NCI-H82 (cell line): ENCODE results near the gene KIF6.

Source experiments
- DNase-seq: peaks from one replicate; lab custom pipeline; 2025; lab: John Stamatoyannopoulos, UW

Gene KIF6

DNA sequence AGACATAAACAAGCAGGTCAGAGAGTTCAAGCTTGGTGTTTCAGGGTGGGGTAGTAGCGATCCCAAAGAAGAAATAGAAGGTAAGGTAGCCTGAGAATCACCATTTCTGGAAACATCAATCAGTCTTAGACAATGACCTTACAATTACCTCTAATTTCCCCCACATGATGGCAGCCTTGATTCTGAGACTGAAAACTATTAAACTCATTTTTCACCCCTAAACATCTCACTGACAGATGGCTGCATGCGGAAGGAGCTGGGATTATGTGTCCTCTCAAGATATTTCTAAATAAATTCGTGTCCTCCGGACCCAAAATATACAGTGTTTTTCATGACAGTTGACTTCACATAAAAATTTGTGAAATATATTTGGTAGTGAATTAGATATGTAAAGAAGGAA, 61.0 kb downstream of the KIF6 start:
- no peak for DNase-seq

DNA sequence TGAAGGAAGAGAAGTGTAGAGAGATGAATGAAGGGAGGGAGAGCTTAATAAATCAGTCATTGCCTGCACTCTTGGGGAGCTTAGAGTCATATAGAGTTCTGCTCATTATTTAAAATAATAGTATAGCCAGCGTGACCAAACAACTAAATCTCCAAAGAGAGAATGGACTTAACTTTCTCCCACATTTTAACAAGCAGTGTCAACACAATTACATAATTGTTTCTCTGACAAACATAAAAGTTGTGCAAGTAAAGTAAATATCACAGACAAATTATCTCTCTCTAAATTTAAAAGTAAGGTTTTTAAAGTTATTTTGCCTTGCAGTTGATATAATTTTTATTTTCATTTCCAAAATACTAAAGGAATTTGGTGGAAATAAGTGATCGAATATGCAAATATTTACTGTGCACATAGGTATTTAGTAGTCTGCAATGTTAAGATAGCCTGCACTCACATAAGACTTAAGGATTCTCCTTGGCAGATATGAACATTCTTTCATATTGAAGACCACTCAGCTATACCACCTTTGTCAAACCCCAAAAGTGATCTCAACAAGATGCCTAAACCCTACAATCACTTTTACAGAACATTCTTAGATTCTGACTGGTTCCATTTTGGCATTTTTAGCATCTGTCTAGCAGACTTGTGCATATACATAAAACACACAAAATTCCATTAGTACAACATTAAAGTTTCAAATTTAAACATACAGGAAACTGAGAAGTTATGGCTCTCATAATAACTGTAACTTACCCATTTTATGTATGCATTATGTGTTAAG, 67.7 kb downstream of the KIF6 start:
- DNase-seq = no peak

DNA sequence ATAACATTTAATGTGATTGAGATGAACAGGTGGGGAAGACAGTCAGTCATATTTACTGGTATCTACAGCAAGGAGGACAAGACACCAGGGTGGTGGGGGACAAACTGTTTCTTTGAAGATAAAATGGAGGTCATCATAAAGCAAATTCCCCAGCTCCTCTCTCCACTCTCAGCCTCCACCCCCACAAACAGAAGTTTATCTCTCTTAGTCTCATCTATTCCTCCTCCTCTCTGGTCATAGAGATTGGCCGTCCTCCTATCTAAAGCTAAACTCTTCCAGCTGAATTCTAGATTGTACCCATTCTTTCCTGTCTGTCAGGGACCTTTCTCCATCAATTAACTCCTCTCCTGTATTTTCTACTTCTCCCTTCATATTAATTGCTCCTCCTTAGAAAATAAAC, 71.1 kb downstream of the KIF6 start:
- no peak for DNase-seq

DNA sequence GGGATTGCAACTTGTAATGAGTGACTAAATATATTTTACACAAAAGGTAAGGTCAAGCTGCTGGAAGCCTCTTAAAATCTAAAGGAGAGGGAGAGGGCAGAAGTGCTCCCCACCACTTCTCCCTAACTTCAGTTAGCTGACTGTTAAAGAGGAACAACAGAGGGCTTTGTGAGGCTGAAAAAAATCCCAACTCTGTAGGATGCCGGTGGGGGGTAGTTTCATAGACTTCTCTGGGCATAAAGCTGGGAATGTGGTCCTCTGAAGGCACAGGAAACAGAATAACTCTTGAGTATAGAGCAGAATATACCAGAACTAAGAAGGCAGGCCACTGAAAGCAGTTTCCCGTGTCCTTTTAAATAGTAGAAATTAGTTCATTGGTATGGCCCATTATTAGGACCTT, 71.6 kb downstream of the KIF6 start:
- DNase-seq = no peak

DNA sequence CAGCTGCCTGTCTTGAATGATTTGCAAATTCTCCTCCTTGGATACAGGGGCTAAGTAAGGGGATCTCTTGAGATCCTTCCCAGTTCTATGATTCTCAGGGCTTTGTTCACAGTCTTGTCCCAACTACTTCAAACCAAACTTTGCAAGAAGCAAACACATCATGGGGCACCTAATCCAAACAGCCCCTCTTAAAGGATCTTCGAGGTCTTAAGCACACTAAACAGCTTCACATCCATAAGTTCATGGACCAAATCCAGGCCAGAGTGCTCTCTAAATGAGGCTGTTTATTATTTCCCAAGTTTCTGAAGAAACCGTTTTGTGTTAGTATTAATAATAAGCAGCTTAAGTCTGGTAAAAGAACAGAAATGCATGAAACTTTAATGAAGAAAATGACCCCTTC, 75.2 kb downstream of the KIF6 start:
- DNase-seq = no peak

DNA sequence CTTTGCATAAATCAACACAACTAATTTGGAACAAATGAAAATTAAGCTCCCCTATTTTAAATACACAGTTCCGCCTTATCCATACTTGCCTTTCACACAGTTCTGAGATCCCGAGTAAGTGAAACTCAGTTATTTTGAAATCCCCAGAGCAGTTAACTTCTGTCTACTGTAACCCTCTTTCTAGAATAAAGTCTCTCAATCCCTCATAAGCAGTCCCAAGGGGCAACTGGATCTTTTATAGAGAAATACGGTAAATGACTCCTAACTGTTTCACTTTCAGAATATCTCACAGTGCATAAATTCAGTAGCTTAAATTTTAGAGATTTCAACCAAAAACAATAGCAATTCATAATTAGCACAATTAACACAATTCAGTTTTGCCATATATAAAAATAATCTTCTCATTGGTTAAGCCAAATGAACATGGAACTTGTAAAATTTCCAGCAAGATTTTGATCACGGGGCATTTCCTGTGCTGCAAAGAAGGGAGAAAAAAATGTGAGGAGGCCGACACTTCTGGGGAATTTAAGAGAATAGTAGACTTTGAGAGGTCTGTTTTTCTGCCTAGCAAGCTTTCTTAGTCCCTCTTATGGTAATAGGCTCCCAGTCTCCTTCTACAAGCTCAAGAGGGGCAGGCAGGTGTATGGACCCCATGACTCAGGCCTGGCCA, 78.3 kb downstream of the KIF6 start:
- DNase-seq = no peak

DNA sequence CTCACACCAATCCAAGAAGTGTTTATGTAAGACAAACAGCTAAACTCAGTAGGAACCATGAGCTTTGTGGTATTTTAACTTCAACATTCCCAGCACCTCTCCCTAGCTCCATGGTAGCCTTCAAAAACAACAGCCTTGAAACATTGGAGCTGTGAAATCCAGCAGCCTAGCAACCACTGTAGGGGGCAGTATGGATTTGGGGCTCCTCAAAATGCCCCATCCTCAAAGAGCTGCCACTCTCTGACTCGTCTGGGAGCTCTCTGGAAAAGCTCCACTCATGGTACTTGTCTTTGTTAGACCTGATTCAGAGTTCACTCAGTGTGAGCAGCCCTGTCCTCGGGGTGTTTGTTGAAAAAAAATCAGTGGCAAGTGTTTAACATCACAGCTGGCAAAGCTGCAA, 82.9 kb downstream of the KIF6 start:
- no peak for DNase-seq

DNA sequence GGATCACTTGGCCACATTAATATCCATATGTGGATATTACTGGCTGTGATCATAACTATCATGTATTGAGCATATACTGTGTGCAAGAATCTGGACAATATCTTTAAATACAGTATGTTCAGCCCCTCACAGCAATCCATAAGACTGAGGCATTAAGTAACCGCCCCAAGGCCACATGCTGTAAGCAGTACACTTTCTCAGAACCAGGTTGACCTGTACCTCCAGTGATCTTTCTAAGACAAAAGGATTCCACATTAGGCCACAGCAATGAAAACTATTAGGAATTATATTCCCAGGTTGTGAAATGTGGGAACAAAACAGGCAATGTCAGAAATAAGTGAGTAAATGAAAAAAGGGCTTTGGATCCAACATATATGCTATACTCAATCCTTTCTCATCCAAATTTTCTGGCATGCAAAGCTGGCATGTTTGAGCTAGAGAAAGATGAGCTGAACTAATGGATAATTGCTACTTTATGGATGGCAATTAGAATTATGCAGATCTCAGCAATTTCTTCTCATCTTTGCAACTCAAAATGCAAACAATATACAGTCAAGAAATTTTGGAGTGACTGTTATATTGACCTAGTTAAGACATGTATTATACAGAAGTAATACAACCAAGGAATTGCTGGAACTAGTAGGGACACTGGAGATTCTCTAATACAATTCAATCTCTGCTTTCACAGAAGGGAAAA, 86.9 kb downstream of the KIF6 start:
- DNase-seq = no peak

DNA sequence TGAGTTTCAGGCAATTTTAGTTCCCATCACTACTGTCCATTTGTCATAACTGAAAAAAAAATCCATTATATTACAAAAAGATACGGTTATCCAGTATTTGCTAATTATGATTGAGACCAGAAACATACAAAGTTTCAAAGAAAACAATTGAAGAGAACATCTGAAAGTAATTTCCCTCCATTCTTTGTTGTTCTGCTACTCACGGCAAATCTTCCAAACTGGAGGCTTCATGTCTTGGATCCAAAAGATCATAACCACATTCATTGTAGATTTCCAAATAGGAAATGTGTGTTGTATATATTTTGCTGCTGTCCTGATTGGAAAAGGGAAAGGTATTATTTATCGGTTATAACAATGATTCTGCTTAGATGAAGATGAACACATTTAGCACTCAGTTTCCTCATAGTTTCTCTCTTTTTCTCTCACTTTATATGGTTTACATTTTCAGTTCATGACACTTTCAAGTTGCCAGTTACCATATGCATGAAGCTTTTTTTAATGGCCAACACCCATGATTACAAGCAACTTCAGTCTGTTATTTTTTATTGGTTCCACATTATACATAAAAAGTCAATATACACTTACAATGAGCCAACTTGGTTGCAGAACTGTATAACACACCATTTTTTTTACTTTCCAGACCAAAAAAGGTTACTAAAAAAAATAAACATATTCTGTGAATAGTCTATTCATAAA, 90.4 kb downstream of the KIF6 start:
- DNase-seq = no peak

DNA sequence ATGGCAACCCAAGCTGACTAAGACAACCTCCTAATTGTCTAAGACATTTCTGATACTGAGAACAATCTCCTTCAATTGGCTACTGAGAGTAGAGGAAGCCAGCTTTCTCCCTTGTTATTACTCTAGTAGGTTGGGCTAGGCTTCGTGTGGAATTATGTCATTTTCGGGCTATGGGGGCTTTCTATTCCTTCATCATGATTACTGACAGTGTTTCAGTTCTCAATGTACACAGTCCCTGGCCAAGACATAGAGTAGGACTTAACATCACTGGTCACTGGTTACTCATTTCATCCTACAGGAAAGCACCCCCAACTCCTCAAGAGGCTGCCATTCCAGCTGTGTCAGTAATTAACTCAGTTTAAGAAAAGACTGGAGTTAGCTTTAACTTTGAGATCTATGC, 100.0 kb downstream of the KIF6 start:
- no peak for DNase-seq

DNA sequence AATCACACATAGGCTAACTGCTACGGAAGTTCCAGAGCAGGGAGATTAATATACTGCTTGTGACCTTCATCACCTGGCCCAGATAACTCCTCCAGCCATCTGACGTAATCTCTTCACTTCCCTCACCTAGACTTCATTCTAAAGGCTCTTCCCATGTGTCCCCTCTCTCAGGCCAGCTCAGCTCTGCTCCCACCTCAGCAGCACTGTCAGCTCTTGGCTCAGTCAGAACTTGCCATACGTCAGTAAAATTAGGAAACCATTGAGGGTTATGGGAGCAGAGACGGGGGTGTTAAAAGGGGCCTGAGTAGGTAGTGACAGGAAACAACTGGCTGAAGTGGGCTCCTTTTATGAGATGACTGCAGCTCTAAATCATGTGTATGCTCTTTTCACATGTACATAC, 101.5 kb downstream of the KIF6 start:
- DNase-seq = no peak

DNA sequence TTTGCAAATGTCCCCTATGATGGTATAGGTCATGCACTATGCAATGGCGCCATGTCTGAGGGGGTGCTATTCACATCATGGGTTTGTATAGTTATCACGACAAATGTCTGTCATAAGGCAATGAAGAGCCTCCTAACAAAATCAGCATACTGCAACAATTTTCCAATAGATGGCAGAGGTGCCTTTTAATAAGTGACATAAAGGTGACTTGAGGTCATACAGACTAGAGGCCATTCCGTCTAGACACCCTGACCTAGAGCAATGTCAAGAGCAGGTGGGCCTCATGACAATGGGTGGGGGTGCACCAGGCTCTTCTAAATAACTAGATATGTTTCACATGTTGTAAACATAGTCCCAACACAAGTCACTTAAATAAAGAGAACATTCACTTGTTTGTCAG, 107.7 kb downstream of the KIF6 start:
- no peak for DNase-seq

DNA sequence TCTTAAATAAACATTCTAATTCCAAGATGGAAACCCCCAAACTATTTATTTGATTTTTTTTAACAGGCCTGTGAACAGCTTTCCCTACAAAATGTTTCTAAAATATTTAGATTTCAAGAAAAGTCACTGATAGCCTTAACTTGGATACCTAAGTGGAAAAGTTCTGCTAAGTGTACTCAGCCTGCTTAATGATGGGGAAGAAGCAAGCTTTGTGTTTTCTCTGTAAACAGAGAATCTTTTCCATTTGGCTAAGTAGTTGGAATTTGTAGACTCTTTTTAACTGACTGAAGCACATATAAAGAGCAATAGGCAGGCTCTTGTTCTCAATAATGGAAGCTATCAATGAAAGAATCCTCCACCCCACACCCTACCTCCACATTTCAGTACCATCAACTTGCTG, 108.2 kb downstream of the KIF6 start:
- no peak for DNase-seq

DNA sequence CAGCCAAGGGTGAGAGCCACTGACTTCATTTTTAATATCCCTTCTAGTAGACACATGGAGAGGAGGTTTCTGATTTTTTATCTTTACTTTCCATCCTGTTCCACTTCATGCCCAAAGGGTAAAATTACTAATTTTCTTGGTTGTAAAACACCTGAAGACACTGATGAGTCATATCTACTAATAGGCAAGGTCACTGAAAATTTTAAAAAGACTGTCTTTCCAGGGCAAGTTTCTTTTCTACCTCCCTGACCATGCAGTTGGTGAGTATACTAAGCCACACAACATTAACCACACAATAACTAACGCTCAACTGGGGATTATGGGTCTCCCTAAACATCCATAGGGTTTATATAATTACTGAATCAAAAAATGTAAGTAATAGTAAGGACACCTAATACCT, 109.6 kb downstream of the KIF6 start:
- no peak for DNase-seq

DNA sequence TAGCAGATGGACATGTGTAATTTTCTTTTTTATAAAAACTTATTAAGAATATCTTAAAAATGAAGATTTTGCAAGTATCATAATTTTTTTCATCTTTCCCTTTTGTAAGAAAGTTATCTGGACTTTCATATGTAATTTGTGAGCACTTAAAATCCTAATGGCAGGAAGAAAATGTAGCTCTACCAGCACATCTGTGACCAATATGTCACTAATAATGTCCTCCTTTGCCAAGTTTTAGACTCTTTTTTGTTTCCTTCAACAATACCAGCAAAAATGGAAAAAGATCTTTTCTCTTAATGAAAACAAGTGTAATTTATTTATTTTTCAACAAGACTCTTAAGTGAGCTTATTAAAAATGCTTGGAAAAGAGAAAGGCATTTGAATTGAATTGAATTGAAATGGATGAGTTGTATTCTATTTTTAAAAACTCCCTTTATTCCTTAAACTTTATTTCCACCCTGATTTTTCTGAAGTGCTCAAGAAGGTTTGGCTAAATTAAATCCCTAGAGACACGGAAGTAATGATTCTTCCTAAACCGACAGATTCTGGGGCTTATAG, 110.7 kb downstream of the KIF6 start:
- DNase-seq = no peak

DNA sequence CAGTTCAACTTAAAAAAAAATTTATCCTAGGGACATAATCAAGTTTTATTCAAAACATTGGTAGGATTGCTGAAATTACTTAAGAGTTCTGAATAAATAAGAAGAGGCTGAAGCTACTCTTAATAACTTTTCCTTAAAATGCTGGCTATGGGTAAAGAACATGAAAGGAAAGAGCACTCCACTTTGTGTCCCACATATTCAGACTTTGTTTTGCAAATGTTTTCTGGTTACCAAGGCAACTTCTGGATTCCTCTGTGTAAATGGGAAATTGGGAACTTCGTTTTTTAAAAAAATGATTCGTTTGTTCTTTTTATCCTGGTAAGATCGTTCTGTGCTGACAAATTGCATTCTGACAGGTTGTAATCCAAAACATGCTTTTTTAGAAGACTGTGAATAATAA, 115.0 kb downstream of the KIF6 start:
- DNase-seq = no peak

DNA sequence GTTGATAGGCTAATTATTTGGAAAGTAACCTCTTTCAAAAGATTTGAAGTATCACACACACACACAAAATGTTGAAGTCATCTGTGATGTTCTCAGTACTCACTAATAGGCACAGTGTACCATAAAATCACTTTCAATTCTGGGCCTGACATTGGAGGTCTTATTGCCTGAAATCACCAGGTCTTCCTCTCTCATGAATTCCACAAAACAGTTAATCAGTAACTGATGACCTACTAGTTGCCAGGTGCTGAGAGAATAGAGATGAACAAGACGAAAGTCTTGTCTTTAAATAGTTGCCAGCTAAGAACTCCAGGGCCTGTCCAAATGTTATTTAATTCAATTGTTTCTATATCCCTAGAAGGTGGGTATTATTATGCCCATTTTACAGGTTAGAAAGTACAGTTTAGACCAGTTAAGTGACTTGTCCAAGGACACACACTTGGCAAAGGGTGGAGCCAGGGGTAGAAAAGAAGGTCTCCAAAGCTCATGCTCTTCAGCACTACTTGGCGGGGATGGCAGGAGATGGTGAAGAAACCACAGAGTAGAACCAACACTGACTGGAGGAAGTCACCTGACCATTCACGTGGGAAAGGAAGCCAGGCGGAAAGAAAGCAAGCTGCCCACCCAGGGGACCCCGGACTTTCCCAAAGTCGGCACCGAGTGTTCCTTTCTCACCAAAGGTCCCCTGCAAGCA, 116.4 kb downstream of the KIF6 start:
- no peak for DNase-seq

DNA sequence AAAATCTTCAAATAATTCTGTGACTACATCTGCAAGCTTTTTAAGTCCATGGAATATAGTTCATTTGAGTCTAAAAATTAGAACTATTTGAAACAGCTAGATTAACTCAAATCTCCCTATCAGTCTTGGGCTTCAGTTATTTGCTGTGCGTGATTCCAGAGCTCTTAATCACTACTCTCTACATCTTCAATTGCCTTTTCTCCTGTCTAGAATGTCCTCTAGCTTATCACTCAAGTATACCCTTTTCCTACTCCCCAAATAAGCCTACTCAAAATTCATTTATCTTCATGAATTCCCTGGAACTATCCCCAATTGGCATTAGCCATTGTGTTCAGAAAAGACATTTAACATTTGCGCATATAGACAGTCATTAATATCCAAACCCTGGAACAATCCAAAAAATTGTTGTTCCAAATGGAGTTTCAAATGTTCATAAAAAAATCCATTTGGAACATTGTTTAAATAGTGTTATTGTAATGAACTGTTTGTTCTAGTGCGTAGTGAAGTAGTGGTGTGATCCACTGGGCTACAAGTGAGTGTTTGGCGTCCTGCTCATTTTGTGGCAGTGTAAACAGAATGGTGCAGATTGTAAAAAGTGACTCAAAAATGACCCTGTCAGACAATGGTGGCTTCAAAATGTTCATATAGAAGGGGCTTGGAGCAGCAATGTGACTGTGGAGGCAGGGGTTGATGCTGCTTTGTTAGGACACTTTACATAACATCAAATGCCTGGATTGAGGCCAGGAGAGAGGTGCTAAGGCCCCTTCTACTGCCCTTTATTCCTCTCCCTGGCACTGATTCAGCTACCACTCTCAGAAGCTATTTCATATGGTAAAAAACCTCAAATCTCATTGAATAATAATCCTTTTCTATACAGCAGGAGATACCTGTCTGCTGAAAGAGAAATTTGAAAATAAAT, 122.3 kb downstream of the KIF6 start:
- DNase-seq = no peak

DNA sequence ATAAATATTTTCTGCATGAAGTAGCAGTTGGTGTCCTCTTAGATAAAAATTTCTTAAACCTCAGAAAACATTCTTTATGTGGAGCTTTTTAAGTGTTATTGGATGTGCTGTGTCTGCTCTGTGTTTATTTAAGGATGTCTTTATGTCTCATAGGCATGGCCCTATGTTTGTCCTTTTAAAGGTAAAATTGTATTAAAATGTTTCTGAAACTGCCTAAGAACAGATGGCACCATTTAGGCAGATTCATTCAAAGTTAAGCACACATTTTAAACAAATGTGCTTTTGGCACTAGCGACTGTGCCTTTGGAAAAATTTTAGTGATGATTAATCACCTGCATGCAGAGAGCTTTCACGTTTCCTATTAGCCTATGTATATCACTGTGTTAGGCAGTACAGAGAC, 125.2 kb downstream of the KIF6 start:
- no peak for DNase-seq

DNA sequence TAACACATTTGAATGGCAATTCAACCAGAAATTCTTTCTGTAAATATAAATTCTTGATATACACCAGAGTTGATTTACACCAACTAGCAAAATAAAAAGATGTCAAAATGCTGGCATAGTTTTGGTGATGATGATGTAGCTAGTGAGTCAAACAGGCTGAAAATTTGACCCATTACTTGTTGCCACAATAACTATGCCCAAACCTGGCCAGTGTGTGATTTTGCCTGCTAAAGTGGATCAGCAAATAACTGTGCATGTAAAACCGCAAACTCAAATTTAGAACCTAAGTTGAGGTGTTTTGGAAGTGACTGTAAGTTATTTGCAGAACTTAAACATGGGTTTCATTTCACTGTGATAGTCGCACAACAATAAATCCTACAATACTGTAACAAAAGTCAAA, 125.9 kb downstream of the KIF6 start:
- DNase-seq = no peak

DNA sequence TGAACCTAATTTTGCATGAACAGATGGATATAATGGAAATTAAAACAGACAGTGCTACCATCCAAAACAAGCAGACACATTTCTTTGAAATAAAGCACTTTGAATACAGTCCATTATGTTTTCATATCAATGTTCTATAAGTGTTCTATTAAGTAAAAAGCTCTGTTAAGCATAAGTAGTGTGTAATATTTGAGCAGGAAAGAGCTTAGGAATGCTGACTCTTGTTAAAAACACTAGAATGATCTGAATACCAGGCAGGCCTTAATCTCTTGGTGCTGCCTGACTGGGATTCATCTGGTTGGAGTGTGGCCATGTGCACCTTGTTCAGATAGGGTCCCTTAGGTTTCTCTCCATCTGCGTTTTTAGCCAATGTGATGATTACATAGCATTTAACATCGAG, 130.9 kb downstream of the KIF6 start:
- no peak for DNase-seq
